Keratinocyte (primary cell): ENCODE data around the gene ATP5MC2. TPM values are rescaled to one million over a fixed set of nuclear protein-coding genes. Genes with fewer than 3 reads are reported as not detected.

Experiments used
- DNase-seq: peaks from one replicate; pipeline ENCODE4 v3.0.0-alpha.2; 2011; ENCODE audit warnings: low read depth, missing footprints, low spot score
- FAIRE-seq: peaks from 2 replicates; lab custom pipeline; 2011; peaks lifted over from hg19 to GRCh38; lab: Jason Lieb, UNC
- H2AFZ ChIP-seq: 2 replicates; pipeline ENCODE4 v1.6.0; 2012; ENCODE audit warnings: low read length, control low read depth, inconsistent platforms; ENCODE audit not compliant: control insufficient read depth
- H3K27ac ChIP-seq: 2 replicates; pipeline ENCODE4 v1.5.1; 2011; ENCODE audit warnings: low read length; ENCODE audit not compliant: control insufficient read depth, insufficient read depth
- H3K27me3 ChIP-seq: 3 replicates; pipeline ENCODE4 v1.6.0; 2011; ENCODE audit warnings: low read length; ENCODE audit not compliant: control insufficient read depth, insufficient read depth; ENCODE audit errors: extremely low read depth
- H3K36me3 ChIP-seq, 2 experiments: 2 replicates in 1 of 2; 3 replicates in 1 of 2; pipeline ENCODE4 v1.5.1; 2011; ENCODE audit warnings: low read length in 2 of 2, mild to moderate bottlenecking in 1 of 2; ENCODE audit not compliant: control insufficient read depth in 2 of 2, insufficient read depth in 2 of 2; ENCODE audit errors: extremely low read depth in 1 of 2
- H3K4me1 ChIP-seq: 3 replicates; pipeline ENCODE4 v1.5.1; 2011; ENCODE audit warnings: low read length; ENCODE audit not compliant: control insufficient read depth, insufficient read depth; ENCODE audit errors: extremely low read depth
- H3K4me2 ChIP-seq: 3 replicates; pipeline ENCODE4 v1.6.0; 2011; ENCODE audit warnings: low read depth, low read length; ENCODE audit not compliant: control insufficient read depth, insufficient read depth; ENCODE audit errors: extremely low read depth
- H3K4me3 ChIP-seq, 3 experiments: fragments of 200-600 bp in 1 of 3; sonication (generic) in 1 of 3; 2 replicates in 2 of 3; 3 replicates in 1 of 3; pipeline ENCODE4 v1.5.1; 2011 to 2016; ENCODE audit warnings: low read length in 3 of 3, mild to moderate bottlenecking in 3 of 3, control low read depth in 2 of 3, inconsistent platforms in 1 of 3, low read depth in 1 of 3, mixed read lengths in 1 of 3, mixed run types in 1 of 3, moderate library complexity in 1 of 3; ENCODE audit not compliant: control insufficient read depth in 2 of 3, insufficient read depth in 2 of 3; ENCODE audit errors: extremely low read depth in 1 of 3
- H3K79me2 ChIP-seq: 2 replicates; pipeline ENCODE4 v1.6.0; 2012; ENCODE audit warnings: low read length; ENCODE audit not compliant: control insufficient read depth, insufficient read depth
- H3K9ac ChIP-seq: 3 replicates; pipeline ENCODE4 v1.6.0; 2011; ENCODE audit warnings: low read length; ENCODE audit not compliant: control insufficient read depth, insufficient read depth; ENCODE audit errors: extremely low read depth
- H3K9me1 ChIP-seq: 3 replicates; pipeline ENCODE4 v1.6.0; 2011; ENCODE audit warnings: low read length; ENCODE audit not compliant: control insufficient read depth, insufficient read depth; ENCODE audit errors: extremely low read depth
- H3K9me3 ChIP-seq: 2 replicates; pipeline ENCODE4 v1.5.1; 2012; ENCODE audit warnings: low read depth, low read length; ENCODE audit not compliant: control insufficient read depth
- H4K20me1 ChIP-seq: 3 replicates; pipeline ENCODE4 v1.6.0; 2011; ENCODE audit warnings: low read length; ENCODE audit not compliant: control insufficient read depth, insufficient read depth; ENCODE audit errors: extremely low read depth
- EZH2 ChIP-seq: IDR thresholded peaks from one replicate; pipeline ENCODE4 v1.6.1; 2012; ENCODE audit warnings: inconsistent platforms, mild to moderate bottlenecking, low read length, moderate library complexity
- dilution Hi-C: fragments of 300-500 bp; cut with MboI; formaldehyde crosslinking; loops from one replicate; pipeline ENCODE4 v1.7.0; 2020; ENCODE audit warnings: low sequenced_read_pairs; ENCODE audit not compliant: extremely low pct_ligation_motif_present
- polyA plus RNA-seq, 5 experiments: library from polyadenylated mRNA; depleted of rRNA in 3 of 5; stranded (reverse) in 3 of 5; stranded (forward) in 1 of 5; unstranded in 1 of 5; fragments of >200 nt; gene quantifications; 1 replicate in 1 of 5; 2 replicates in 3 of 5; 3 replicates in 1 of 5; pipeline versions ENCODE4 v1.2.1 to v1.2.3, GENCODE V29; 2011 to 2012; ENCODE audit warnings: missing spikeins in 2 of 5, low read depth in 1 of 5, low replicate concordance in 1 of 5
- TF ChIP-seq, protein P1 (sequence below), 3 experiments: IDR thresholded peaks in 1 of 3; conservative IDR thresholded peaks in 1 of 3; optimal IDR thresholded peaks in 1 of 3; 2 replicates in 2 of 3; 3 replicates in 1 of 3; pipeline versions ENCODE3 to v1.5.1; 2011; ENCODE audit warnings: low read length in 3 of 3, mild to moderate bottlenecking in 3 of 3, moderate library complexity in 2 of 3, control low read depth in 1 of 3, inconsistent platforms in 1 of 3; ENCODE audit not compliant: insufficient read depth in 2 of 3; ENCODE audit errors: extremely low read depth in 1 of 3

ATP5MC2 gene
- polyA plus RNA-seq, 1 donor (not counting 4 experiments of a cell fraction or from before 2014, with no cell fraction given), result 138 TPM

DNA sequence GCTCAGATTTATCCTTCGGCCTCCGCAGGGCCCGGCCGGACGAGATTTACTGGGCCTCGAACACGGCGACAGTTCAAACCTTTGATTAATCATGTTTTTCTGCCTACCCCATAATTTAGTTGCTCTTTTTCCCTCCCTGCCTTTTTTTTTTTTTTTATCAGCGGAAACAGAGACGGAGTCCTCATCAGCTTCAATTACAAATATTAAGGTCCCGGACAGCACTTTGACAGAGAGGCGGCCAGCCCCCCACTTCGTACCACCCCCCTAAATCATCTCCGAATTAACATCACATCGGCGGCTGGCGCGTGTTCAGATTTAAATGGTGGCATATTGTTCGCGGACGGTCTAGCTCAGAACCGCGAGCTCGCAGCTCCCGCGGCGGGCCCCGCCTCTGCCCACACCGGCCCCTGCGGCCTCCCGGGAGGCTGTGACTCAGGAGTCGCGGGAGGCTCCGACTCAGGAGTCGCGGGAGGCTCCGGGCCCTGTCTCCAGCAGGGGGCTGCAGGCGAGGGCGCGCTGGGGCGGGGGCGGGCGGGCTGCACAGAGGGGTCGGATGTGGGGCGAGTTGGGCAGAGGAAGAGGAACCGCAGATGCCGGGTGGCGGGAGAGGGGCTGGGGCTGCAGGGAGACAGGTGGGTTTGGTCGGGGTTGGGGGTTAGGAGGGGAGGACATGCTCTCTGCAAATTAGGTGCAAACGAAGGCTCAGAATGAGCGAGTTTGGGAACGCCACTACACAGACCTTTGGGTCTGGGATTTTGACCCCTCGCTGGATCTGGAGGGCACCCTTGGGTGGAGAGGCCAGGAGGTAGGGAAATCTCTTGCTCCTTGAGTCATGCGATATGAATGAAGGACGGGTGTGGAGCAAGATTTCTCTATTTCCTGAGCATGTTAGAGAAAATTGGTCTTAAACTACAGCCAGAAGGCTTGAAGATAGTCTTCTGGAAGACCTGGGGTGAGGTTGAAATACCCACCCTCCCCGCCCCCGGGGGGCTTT, 19.6 kb upstream of the ATP5MC2 start:
- peak overlapping the region; percentile 87 for H2AFZ ChIP-seq
- TF ChIP-seq, protein P1, sequence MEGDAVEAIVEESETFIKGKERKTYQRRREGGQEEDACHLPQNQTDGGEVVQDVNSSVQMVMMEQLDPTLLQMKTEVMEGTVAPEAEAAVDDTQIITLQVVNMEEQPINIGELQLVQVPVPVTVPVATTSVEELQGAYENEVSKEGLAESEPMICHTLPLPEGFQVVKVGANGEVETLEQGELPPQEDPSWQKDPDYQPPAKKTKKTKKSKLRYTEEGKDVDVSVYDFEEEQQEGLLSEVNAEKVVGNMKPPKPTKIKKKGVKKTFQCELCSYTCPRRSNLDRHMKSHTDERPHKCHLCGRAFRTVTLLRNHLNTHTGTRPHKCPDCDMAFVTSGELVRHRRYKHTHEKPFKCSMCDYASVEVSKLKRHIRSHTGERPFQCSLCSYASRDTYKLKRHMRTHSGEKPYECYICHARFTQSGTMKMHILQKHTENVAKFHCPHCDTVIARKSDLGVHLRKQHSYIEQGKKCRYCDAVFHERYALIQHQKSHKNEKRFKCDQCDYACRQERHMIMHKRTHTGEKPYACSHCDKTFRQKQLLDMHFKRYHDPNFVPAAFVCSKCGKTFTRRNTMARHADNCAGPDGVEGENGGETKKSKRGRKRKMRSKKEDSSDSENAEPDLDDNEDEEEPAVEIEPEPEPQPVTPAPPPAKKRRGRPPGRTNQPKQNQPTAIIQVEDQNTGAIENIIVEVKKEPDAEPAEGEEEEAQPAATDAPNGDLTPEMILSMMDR (optimal IDR thresholded peaks at IDR 0.05 in 1 of 3, IDR thresholded peaks at IDR 0.05 in 1 of 3, conservative IDR thresholded peaks at IDR 0.05 in 1 of 3; ENCODE audit: extremely low read depth in 1 of 3, insufficient read depth in 2 of 3, low read length in 3 of 3), result peak in 1 of 3 experiments; percentile 20
- TF ChIP-seq EZH2, result no peak
- no peak for FAIRE-seq
- H3K9me1 ChIP-seq, result no peaks in the 10 kb centered on the region
- H3K36me3 ChIP-seq, result no peaks in the 10 kb centered on the region
- H3K4me3 ChIP-seq, result peak overlapping the region; percentile 20 to 84 (median 28)
- dilution Hi-C loops, result no loop called here
- H3K27me3 ChIP-seq, result peaks cover 7% of the 10 kb centered on the region
- peaks cover 22% of the 10 kb centered on the region for H3K4me1 ChIP-seq
- H4K20me1 ChIP-seq, result no peaks in the 10 kb centered on the region
- H3K9ac ChIP-seq, result no peak overlapping the region
- no peaks in the 10 kb centered on the region for H3K79me2 ChIP-seq
- DNase-seq, result no peak
- H3K27ac ChIP-seq, result peak overlapping the region; percentile 80
- H3K4me2 ChIP-seq, result peak overlapping the region; percentile 100
- H3K9me3 ChIP-seq, result no peaks in the 10 kb centered on the region

DNA sequence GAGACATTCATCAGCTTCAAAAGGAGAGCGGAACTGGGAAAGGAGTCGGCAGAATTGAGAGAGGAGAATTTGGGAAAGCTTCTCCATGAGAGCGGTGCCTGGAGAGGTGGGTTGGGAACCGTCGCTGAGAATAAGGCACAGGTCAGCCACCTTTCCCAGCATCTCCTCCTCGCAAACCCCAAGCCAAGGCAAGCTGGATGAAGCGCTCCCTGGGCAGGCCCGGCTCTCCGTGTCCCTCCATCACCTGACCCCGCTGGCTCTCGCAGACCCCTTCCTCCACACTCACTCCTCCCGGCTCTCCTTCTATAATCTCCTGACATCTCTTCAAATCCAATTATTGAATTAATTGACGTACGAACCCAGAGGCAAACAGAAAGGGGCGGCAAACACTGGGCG, 18.9 kb upstream of the ATP5MC2 start:
- no peak overlapping the region for H2AFZ ChIP-seq
- no peaks in the 10 kb centered on the region for H3K9me3 ChIP-seq
- H3K4me3 ChIP-seq, result no peak overlapping the region
- FAIRE-seq (no peak), DNase-seq (no peak)
- no peak overlapping the region for H3K27ac ChIP-seq
- TF ChIP-seq, protein P1 (optimal IDR thresholded peaks at IDR 0.05 in 1 of 3, IDR thresholded peaks at IDR 0.05 in 1 of 3, conservative IDR thresholded peaks at IDR 0.05 in 1 of 3; ENCODE audit: extremely low read depth in 1 of 3, insufficient read depth in 2 of 3, low read length in 3 of 3), result no peak
- no peaks in the 10 kb centered on the region for H3K79me2 ChIP-seq
- no peaks in the 10 kb centered on the region for H4K20me1 ChIP-seq
- no peaks in the 10 kb centered on the region for H3K9me1 ChIP-seq
- H3K9ac ChIP-seq, result no peak overlapping the region
- no peaks in the 10 kb centered on the region for H3K36me3 ChIP-seq
- H3K4me1 ChIP-seq, result peaks cover 22% of the 10 kb centered on the region
- peaks cover 3% of the 10 kb centered on the region for H3K27me3 ChIP-seq
- dilution Hi-C loops, result no loop called here
- H3K4me2 ChIP-seq, result no peak overlapping the region
